HG02759 (cell line): Measurements from ENCODE around the gene TVP23B.
"Not testable (repeated sequence)": the region's sequence is repeated elsewhere in the genome, so short reads cannot be mapped to it uniquely, and the experiment has no call there.

Experiments
- ATAC-seq: cut with Tn5 transposase; IDR thresholded peaks from one replicate; pipeline ENCODE4 v1.9.1; 2021; ENCODE audit warnings: mild to moderate bottlenecking, moderate library complexity; ENCODE audit not compliant: unreplicated experiment

TVP23B gene

DNA sequence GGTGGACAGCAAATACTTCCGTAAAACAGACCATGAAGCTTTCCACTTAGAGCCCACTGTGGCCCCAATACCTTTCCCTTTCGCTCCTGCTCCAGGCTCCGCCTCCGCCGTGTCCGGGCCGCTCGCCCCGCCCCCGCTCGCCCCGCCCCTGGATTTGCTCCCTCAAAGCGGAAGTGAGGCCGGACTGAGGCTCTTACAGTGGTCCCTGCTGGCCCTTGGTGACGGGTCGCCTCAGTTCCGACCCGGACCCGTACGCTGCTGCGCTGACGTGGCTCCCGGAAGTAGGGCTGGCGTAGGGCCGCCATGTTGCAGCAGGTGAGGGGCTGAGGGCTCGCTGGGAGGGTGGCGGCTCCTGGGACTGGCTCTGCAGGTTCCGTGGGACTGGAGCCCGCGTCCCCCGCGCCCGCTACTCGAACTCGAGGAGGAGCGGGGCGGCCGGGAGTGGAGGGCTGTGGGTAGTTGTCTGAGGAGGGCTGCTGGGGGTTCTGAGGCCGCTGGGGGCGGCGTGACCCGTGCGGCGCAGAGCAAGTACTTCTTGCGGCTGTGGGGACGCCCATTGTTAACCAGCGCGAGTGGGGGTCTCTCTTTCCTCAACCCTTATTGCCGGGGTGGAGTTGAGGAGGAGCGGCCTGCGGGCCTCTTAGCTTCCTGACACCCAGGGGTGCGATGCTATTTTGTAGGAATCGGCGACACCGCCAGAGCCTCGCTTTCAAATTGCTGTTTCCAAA lies at the start of gene TVP23B:
Gene TVP23B (plus strand): TSS at position 193 of the 728 bp plus-strand sequence. CDS start 111 bp downstream, at position 304.
- ATAC-seq = peak; percentile 99

DNA sequence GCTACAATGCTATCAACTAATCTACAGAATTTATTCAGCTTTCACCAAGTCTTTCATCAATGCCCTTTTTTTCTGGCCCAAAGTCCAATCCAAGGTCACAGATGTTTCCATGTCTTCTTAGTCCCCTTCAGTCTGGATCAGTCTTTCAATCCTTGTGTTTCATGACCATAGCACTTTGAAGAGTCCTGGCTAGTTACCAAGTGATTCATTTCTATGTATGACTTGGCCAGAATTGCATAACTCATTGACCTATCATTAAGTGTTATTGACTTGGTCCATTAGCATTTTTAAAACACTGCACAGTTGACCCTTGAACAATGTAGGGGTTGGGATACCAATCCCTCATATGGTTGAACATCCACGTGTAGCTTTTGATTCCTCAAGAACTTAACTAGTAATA lies 48.5 kb upstream of the TVP23B start:
- not testable (repeated sequence) for ATAC-seq

GRCh38 chr17:18733350-18733749 lies 47.6 kb upstream of the TVP23B start:
- not testable (repeated sequence) for ATAC-seq

DNA sequence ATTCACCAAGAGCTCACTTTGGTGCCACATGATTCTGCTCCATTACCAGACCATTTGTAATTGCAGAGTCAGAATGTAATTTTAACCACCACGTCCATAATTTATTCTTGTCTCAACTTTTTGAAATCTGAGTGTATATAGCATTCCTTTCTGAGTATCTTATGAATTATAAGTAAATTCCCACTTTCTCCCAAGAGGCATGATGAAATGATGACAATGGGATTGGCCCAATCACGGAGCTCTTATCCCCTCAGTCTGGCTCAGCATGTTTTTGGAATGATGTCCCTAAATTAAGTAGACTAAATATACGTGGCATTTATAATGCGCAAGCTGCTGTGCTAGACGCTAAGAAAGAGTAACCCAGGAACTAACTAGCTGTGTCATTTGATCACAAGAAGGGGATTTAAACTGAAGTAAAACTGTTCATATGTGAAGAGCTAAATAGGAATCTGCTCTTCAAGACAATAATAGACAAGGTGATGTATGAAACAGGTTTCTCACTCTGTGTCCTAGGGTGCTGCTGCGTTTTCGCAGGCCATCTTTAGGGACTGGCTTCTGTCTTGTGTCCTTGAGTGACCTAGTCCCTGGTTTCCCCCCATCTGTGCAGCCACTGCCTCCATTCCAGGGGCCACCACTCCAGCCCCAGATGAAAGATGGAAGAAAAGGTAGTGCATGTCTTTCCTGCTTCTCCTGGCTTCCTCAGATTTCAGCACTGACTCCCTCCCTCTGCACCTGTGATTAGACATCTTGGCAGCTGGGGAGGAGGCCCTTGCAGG lies 41.2 kb upstream of the TVP23B start:
- ATAC-seq = not testable (repeated sequence)

- not testable (repeated sequence) for ATAC-seq
Measured at GRCh38 chr17:18741228-18741627, 39.8 kb upstream of the TVP23B start.

- ATAC-seq = not testable (repeated sequence)
Measured at GRCh38 chr17:18743699-18744421, 37.1 kb upstream of the TVP23B start, which contains the start of gene FBXW10. Gene FBXW10, plus strand, starts transcription at chr17:18744054. Its CDS starts 191 bp downstream, at chr17:18744245.

DNA sequence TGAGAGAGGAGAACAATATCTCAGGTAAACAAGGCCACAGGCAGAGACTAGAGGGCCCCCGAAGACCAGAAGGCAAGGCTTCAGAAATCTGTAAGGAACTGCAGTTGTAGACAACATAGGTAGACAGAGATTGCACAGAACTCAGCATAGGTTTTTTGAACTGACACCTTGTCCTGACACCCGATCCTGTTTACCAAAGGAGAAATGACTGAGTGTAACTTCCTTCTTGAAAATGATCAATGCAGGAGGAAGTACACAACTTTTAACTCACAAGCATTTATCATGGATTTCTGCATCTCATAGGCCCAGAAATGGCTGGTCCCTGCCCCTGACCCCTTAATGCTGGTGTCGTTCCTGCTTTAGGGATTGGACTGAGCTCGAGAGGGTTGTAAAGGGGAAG lies 36.3 kb upstream of the TVP23B start:
- ATAC-seq = not testable (repeated sequence)

DNA sequence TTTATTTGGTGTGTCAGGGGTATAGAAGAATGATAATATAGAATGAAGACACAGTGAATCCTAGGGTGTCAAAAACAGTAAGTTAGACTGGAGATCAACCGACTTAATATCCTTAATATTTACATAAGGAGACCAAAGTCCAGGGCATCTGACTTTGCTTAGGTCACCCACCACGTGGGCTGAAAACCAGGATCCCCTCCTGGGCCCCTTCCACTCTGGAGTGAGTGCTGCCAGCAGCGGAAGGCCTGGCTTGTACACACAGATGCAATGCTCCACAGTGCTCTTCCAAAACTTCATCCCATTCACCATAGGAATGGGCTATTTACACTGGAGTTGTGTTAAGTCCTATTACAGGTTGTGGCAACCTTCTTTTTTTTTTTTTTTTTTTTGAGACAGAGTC lies 34.4 kb upstream of the TVP23B start:
- not testable (repeated sequence) for ATAC-seq

DNA sequence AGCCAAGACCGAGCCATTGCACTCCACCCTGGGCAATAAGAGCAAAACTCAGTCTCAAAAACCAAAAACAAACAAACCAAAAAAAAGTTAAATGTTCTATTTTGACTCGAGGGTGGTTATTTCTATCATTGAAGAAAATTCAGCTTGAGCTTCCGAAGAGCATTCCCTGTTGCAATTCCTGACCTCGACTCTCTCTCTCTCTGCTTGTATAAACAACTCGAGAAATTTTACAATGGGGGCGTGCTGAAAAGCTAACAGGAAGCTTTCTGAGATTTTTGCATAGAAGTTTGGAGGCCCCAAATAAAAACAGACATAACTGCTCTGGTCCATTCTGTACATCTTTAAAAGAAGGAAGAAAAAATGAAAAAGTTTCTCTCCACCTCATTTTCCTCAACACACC lies 33.5 kb upstream of the TVP23B start:
- ATAC-seq = not testable (repeated sequence)

DNA sequence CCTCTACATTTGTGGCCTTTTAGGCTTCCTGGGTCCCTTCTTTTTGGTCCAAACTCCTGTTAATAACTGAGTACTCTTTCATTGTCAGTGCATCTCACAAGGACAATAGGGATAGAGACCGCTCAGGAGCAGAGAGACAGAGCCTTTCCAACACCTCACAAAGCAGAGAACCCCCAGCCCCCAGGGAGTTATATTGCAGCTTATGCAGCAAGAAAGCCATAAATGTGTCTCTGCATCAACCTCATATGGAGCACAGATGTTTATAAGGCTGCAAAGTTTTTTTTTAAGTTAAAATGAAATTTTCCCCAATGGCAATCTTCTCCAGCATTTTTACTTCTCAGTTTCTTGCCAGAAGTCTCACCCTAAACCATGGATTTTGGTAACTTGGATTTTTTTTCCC lies 30.7 kb upstream of the TVP23B start:
- not testable (repeated sequence) for ATAC-seq

GRCh38 chr17:18753829-18754409 lies 27.1 kb upstream of the TVP23B start:
- not testable (repeated sequence) for ATAC-seq

DNA sequence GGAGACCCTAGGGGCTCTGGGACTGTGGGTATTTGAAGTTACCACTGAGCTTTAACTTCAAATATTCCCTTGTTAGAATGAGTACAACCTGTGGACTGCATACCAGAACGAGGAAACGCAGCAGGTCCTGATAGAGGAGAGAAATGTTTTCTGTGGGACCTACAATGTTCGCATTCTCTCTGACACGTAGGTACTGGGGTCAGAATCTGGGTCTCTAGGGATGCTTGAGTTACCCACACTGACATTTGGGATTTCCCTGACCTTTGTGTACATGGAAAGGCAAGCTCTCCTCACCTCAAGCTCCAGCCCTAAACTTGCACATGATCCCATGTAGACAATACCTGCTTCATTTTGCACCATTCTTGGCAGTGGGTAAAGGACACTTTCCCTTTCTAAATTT lies 25.0 kb upstream of the TVP23B start:
- not testable (repeated sequence) for ATAC-seq

- not testable (repeated sequence) for ATAC-seq
Measured at GRCh38 chr17:18757368-18758044, 23.5 kb upstream of the TVP23B start.

DNA sequence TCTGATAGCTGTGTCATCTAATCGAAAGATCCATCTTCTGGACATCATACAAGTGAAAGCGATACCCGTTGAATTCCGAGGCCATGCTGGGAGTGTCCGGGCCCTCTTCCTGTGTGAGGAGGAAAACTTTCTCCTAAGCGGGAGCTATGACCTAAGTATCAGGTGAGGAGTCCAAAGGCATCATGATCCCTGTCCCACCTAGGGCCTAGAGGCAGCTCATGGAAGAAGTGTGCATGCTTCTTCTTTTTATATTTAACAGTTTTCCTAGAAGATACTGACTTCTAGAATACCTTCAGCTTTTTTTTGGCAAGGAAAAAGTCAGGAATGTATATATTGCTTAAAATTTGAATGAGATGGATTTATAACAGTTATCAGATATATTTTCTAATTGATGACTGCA lies 22.6 kb upstream of the TVP23B start:
- not testable (repeated sequence) for ATAC-seq

DNA sequence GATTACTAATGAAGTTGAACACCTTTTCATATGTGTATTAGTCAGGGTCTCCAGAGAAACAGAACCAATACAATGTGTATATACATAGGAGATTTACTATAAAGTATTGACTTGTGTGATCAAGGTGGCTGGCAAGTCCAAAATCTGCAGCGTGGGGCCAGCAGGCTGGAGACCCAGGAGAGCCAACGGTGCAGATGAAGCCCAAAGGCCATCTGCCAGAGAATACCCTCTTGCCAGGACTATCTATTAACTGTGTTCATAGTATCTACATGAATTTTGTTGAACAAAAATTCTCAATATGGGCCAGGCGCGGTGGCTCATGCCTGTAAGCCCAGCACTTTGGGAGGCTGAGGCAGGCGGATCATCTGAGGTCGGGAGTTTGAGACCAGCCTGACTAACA lies 20.8 kb upstream of the TVP23B start:
- ATAC-seq = not testable (repeated sequence)

DNA sequence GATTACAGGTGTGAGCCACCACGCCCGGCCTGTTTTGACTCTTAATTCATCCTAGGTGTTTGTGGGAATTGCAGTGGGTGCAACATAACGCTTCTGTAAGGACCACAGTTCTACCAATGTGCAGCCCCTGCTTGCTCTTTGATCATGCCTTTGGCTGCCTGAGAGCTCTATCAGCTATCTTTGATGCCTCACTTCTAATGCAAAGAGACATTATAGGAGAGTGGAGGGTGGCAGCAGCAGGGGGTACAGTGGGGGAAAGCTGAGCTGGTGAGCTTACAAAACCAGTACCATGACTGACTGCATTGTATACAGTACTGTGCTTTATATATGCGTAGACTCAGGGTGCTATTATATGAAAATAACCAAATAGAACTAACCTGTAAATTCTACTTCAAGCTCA lies 10.4 kb upstream of the TVP23B start:
- ATAC-seq = not testable (repeated sequence)

- ATAC-seq = not testable (repeated sequence)
Measured at GRCh38 chr17:18771066-18771465, 9.9 kb upstream of the TVP23B start.

DNA sequence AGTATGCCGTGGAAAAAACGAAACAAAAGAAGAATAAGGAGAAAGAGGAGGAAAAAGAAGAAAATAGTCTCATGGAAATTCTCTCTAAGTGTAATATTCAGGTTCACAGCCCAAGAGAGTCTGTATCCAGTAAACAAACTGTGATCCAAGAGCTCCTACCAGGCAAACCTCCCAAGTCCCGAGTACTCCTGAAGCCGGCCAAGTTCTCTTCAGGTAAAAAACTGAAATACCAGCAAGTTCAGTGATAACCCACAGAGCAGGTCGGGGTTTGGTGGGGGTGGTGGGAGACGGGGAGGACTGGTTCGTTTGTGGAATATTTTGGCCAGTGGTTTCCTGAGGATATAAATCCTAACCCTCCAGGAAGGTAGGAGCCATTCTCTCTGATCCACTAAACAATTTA lies 8.5 kb upstream of the TVP23B start:
- no peak for ATAC-seq

DNA sequence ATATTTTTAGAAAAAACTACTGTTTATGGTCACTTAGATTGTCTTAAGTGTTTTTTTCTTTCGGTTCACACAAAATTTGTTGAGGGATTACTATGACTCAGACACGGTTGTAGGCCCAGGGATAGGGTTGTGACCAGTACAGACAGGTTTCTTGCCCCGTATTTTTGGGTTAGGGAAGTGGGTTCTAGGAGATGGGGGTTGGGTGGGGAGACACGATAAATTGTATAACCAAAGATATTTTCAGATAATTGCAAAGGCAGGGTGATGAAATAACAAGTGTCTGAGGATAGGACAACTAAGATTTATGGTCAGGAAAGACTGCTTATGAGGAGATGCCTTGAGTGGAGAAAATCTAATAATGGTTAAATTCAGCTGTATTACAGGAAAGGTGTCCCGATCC lies 822 bp downstream of the TVP23B start:
- ATAC-seq = not testable (repeated sequence)

- not testable (repeated sequence) for ATAC-seq
Measured at GRCh38 chr17:18785933-18786332, 5.0 kb downstream of the TVP23B start.
